ENCODE results near the gene CD46.

Gene CD46

GRCh38 chr1:207839083-207839413 lies 87.2 kb downstream of the CD46 start:
- H3K27me3 ChIP-seq (replicated peaks) = no peaks in the 10 kb centered on the region
- no peaks in the 10 kb centered on the region for H3K36me3 ChIP-seq (replicated peaks)
- in situ Hi-C loops (cut with HindIII; ENCODE audit: low pct_ligation_motif_present, low sequenced_read_pairs) = no loop called here
- DNase-seq = no peak
- H3K4me3 ChIP-seq (ENCODE audit: low read depth, low read length) = no peak overlapping the region
- H3K27ac ChIP-seq = no peak overlapping the region
- TF ChIP-seq CTCF (IDR thresholded peaks at IDR 0.05; ENCODE audit: low read depth, low read length, missing control alignments) = no peak

GRCh38 chr1:207840380-207840779 lies 88.5 kb downstream of the CD46 start:
- H3K27me3 ChIP-seq (replicated peaks) = no peaks in the 10 kb centered on the region
- H3K36me3 ChIP-seq (replicated peaks) = no peaks in the 10 kb centered on the region
- no peak for DNase-seq
- in situ Hi-C loops (cut with HindIII; ENCODE audit: low pct_ligation_motif_present, low sequenced_read_pairs) = no loop called here
- peak; percentile 56 for TF ChIP-seq CTCF (IDR thresholded peaks at IDR 0.05; ENCODE audit: low read depth, low read length, missing control alignments)
- no peak overlapping the region for H3K27ac ChIP-seq
- no peak overlapping the region for H3K4me3 ChIP-seq (ENCODE audit: low read depth, low read length)

GRCh38 chr1:207841293-207841692 lies 89.4 kb downstream of the CD46 start:
- DNase-seq = no peak
- Histone ChIP-seq H3K4me3 (ENCODE audit: low read depth, low read length) (no peak overlapping the region), H3K27ac (no peak overlapping the region), H3K27me3 (replicated peaks) (no peaks in the 10 kb centered on the region), H3K36me3 (replicated peaks) (no peaks in the 10 kb centered on the region)
- no peak for TF ChIP-seq CTCF (IDR thresholded peaks at IDR 0.05; ENCODE audit: low read depth, low read length, missing control alignments)
- in situ Hi-C loops (cut with HindIII; ENCODE audit: low pct_ligation_motif_present, low sequenced_read_pairs) = no loop called here

GRCh38 chr1:207841901-207842300 lies 90.0 kb downstream of the CD46 start:
- TF ChIP-seq CTCF (IDR thresholded peaks at IDR 0.05; ENCODE audit: low read depth, low read length, missing control alignments) = no peak
- Histone ChIP-seq H3K36me3 (replicated peaks) (no peaks in the 10 kb centered on the region), H3K4me3 (ENCODE audit: low read depth, low read length) (no peak overlapping the region), H3K27ac (no peak overlapping the region), H3K27me3 (replicated peaks) (no peaks in the 10 kb centered on the region)
- in situ Hi-C loops (cut with HindIII; ENCODE audit: low pct_ligation_motif_present, low sequenced_read_pairs) = no loop called here
- no peak for DNase-seq

- in situ Hi-C loops (cut with HindIII; ENCODE audit: low pct_ligation_motif_present, low sequenced_read_pairs) = no loop called here
- Histone ChIP-seq H3K36me3 (replicated peaks) (no peaks in the 10 kb centered on the region), H3K27ac (no peak overlapping the region), H3K4me3 (ENCODE audit: low read depth, low read length) (no peak overlapping the region), H3K27me3 (replicated peaks) (no peaks in the 10 kb centered on the region)
- no peak for DNase-seq
- TF ChIP-seq CTCF (IDR thresholded peaks at IDR 0.05; ENCODE audit: low read depth, low read length, missing control alignments) = no peak
Measured at GRCh38 chr1:207842506-207842905, 90.7 kb downstream of the CD46 start.

- Histone ChIP-seq H3K27ac (no peak overlapping the region), H3K4me3 (ENCODE audit: low read depth, low read length) (no peak overlapping the region), H3K36me3 (replicated peaks) (no peaks in the 10 kb centered on the region), H3K27me3 (replicated peaks) (no peaks in the 10 kb centered on the region)
- no peak for TF ChIP-seq CTCF (IDR thresholded peaks at IDR 0.05; ENCODE audit: low read depth, low read length, missing control alignments)
- in situ Hi-C loops (cut with HindIII; ENCODE audit: low pct_ligation_motif_present, low sequenced_read_pairs) = no loop called here
- DNase-seq = no peak
Measured at GRCh38 chr1:207844371-207844770, 92.5 kb downstream of the CD46 start.

Measured in brain microvascular endothelial cell (primary cell).